H4 (cell line): ENCODE measurements around the gene MAPK8IP2. TPM values are rescaled to one million over a fixed set of nuclear protein-coding genes. Genes with fewer than 3 reads are reported as not detected.
"Not testable (repeated sequence)": the region's sequence is repeated elsewhere in the genome, so short reads cannot be mapped to it uniquely, and the experiment has no call there.

Experiments used
- DNase-seq: peaks from one replicate; pipeline ENCODE4 v3.0.0-alpha.2; 2015; ENCODE audit warnings: low spot score
- total RNA-seq: library from RNA; depleted of rRNA; stranded (reverse); fragments of >200 nt; shearing (Covaris generic); gene quantifications from 2 replicates; pipeline ENCODE4 v1.2.3, GENCODE V29; 2014

Gene MAPK8IP2
- total RNA-seq, 1 experiment from 2014 or later: 0.41 TPM

DNA sequence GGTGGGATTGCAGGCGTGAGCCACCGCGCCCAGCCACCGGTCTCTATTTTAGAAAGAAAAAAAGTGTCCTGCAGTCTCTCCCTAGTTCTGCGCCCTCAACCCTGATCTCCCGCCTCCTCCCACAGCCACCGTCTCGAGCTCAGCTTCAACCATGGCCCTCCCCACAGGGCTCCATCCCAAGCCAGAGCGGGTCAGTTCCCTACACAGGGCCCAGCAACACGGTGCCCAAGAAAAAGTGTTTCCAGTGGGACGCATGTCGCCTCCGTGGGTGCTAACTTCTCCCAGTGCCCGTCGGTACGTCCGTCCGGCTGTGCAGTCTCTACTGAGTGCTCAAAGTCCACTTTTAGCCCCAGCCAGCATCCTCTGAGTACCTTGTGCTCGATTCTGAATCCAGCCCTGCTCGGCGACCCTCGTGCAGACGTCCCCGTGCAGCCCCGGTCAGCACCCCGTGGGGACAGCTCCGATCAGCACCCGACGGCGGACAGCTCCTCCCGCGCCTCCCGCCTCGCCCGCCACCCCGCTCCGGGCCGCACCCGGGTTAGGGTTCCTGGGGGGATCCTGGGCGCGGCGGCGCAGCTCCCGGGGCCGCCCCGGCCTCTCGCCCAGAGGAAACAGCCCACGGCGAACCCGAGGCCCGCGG lies 657 bp upstream of the MAPK8IP2 start:
- DNase-seq: no peak

DNA sequence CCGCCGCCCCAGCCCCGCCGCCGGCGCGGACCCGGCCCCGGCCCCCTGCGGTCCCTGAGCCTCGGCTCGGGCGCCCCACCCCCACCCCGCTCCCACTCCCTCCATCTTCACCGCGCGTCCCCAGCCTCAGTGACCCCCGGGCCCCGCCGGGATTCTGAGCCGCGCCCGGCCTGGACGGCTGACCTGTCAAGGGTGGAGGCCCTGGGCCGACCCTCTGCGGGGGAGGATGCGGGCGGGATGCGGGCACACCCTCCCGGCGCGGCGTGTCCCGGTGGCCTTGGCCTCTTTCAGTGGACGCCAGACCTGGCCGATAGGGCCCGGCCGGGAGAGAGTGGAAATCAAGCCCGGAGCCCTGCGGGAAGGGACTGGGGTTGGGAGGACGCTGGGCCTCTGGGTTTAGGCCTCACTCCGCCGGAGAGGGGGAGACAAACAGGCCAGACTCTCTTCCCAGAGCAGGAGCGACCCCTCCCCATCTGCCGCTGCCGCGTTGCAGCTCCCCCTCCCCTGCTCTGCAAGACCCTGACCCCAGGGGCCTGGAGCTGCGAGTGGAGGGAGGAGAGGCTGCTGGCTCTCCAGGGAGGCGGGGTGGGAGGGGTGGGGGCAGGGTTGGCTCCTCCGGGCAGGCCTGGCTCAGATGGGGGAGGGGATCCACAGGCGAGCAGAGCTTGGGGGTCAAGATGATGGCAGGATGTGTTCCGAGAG lies 525 bp downstream of the MAPK8IP2 start:
- no peak for DNase-seq

DNA sequence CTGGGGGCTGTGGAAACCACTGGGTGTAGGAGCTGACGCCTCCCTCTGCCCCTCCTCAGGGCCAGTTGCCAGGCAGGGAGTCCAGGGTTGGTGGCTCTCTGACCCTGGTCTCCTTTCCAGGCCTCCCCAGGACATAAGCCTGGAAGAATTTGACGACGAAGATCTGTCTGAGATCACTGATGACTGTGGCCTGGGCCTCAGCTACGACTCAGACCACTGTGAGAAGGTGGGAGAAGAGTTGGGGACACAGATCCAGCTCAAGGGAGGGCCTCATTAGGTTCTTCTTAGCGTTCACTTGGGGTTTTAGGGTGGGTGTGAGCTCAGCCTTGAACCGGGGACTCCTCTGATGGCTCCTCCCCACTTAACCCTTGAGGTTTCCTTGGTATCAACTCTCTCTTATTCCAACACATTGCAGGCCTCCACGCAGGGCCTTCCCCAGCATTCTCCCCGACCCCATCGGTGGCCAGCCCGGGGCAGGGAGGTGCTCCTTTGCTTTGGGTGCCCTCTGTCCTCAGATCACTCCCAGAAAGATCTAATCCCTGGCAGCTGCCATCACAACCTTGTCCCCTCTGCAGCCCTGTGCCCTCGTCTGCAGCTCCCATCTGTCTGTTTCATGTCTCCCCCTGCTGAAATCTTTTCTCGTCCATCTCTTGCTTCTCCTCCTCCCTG lies 1.2 kb downstream of the MAPK8IP2 start:
- DNase-seq: no peak

DNA sequence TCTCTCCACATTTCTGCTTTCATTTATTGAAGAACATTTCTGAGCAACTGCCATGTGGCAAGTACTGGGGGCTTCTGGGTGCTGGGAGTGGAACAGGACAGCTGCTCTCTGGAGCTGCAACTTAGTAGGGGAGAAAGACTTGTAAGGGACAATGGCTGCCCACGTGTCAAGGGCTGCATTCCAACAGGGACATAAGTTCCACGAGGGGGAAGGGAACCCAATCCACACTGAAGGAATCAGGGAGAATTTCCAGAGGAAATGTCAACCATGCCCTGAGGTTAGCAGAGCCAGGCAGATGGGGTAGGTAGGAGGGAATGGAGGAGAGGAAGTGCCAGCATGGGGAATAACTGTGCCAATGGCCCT lies 1.7 kb downstream of the MAPK8IP2 start:
- DNase-seq: no peak

DNA sequence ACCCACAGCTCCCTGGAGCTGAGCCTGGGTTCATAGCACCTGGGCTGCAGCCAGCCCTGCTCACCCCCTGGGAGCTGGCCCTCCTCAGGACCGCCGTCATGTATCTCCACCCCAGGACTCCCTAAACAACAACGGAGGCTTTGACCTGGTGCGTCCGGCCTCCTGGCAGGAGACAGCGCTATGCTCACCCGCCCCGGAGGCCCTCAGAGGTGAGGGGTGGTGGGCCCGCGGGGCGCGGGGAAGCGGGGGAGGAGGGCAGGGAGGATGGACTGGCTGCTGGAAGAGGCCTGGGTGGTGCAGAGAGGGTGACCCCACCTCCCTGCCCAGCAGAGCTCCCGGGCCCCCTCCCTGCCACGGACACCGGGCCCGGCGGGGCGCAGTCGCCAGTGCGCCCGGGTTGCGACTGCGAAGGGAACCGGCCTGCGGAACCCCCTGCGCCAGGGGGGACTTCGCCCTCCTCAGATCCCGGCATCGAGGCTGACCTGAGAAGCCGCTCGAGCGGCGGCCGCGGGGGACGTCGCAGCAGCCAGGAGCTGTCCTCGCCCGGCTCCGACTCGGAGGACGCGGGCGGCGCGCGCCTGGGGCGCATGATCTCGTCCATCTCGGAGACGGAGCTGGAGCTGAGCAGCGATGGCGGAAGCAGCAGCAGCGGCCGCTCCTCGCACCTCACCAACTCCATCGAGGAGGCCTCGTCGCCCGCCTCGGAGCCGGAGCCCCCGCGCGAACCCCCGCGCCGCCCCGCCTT lies 3.1 kb downstream of the MAPK8IP2 start:
- no peak for DNase-seq

DNA sequence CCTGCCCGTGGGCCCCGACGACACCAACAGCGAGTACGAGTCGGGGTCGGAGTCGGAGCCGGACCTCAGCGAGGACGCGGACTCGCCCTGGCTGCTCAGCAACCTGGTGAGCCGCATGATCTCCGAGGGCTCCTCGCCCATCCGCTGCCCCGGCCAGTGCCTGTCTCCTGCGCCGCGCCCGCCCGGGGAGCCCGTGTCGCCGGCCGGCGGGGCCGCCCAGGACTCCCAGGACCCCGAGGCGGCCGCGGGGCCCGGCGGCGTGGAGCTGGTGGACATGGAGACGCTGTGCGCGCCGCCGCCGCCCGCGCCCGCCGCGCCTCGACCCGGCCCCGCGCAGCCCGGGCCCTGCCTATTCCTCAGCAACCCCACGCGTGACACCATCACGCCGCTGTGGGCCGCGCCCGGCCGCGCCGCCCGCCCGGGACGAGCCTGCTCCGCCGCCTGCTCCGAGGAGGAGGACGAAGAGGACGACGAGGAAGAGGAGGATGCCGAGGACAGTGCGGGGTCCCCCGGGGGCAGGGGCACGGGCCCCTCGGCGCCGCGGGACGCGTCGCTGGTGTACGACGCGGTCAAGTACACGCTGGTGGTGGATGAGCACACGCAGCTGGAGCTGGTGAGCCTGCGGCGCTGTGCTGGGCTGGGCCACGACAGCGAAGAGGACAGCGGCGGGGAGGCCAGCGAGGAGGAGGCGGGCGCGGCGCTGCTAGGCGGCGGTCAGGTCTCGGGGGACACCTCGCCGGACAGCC lies 3.8 kb downstream of the MAPK8IP2 start:
- DNase-seq: no peak

DNA sequence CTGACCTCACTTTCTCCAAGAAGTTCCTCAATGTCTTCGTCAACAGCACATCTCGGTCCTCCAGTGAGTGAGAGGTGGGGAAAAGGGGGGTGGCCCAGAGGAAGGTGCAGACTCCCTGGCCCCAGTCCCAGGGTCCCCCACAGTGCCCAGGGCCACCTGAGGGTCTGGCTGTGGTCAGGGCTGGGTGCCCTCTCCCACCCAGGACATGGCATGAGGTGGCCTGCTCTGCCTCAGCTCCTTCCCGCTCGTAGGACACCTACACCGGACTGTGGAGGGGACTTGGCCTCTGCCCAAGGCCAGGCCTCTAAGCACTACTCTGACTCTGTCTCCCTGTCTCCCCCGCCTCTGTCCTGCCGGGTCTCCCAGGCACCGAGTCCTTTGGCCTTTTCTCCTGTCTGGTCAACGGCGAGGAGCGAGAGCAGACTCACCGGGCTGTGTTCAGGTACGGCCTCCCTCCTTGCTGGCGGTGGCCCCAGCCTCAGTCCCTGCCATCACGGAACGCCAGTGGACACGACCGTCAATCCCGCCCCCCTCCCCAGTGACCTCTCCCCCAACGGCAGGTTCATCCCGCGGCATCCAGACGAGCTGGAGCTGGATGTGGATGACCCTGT lies 4.5 kb downstream of the MAPK8IP2 start:
- no peak for DNase-seq

DNA sequence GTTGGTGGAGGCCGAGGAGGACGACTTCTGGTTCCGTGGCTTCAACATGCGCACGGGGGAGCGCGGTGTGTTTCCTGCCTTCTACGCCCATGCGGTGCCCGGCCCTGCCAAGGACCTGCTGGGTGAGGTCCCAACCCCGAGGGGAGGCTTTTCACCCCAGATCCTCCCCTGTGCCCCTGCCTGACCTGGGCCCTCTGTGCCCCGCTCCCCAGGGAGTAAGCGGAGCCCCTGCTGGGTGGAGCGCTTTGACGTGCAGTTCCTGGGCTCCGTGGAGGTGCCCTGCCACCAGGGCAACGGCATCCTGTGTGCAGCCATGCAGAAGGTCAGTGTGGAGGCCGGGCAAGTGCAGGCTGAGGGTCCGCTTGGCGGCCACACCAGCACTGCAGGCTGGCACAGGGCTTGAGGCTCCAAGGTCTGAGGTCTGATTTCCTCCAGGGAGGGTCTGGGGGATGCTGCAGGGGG lies 5.1 kb downstream of the MAPK8IP2 start:
- no peak for DNase-seq

DNA sequence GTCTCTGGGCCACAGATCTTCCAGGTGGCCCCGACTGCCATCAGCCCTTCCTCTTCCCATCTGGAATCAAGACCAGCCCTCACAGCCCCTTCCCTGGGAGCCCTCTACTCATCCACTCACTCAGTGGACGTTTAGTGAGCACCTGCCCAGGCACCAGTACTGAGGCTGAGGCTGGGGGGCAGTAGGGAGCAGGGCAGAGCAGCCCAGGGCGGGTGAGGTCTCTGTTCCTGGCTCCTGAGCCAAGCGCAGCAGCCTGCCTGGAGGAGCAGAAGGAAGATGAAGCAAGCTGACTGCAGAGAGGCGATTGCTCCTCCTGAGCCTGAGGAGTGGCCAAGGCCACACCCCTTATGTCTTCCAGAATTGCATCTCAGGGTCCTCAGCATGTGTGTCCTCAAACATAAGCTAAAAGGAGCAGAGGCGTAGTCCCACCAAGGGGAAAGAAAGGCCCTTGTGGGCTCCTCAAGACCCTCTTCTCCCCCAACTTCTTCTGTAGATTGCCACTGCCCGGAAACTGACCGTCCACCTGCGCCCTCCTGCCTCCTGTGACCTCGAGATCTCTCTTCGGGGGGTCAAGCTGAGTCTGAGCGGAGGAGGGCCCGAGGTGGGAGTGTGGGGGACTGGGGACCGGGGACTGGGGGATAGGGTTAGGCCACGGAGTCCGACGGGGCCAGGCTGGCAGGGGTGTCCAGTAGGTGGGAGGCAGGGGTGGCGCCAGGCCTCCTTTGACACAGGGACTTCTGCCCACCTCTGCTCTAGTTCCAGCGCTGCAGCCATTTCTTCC lies 5.8 kb downstream of the MAPK8IP2 start:
- no peak for DNase-seq

DNA sequence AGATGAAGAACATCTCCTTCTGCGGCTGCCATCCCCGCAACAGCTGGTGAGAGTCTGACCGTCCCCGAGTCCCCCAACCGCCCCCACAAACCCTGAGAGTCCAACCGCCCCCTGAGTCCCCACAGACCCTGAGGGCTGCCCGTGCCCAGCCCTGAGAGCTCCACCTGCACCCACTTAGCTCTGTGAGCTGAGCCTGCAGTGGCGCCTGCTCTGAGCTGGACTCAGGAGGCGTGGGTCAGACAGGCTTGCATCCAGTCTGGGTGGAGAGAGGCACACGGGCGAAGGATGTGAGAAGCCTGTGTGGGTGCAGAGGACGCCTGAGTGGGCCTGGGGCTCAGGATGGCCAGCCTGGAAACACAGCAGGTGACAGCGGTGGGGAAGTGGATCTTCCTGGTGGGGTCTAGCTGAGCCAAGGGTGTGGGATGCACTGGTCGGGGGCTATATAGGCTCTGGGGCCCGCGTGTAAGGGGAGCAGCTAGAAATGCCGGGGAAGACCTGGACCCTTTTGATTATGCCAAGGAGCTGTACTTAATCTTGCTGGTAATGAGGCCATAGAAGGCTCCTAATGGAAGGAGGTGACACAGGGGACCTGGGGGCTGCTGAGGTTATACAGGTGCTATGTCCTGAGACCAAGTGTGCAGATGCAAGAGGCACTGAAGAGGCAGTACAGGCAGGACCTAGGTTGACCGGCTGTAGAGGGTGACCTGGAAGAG lies 6.5 kb downstream of the MAPK8IP2 start:
- DNase-seq: no peak

DNA sequence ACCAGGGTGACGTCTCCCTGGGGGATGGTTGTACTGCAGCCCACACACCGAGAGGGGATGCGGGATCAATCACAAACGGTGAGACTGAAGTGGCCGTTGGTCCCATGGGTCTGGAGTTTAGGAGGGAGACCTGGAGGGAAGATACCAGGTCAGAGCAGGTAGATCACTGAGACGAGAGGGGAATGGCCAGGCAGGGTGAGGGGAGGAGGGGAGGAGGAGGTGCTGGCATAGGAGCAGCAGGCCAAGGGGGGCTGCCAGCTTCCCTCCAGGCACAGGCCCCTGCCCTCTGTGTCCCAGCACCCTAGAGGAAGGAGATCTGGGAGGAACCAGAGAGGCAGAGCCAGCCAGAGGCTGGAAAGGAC lies 7.0 kb downstream of the MAPK8IP2 start:
- DNase-seq: no peak

DNA sequence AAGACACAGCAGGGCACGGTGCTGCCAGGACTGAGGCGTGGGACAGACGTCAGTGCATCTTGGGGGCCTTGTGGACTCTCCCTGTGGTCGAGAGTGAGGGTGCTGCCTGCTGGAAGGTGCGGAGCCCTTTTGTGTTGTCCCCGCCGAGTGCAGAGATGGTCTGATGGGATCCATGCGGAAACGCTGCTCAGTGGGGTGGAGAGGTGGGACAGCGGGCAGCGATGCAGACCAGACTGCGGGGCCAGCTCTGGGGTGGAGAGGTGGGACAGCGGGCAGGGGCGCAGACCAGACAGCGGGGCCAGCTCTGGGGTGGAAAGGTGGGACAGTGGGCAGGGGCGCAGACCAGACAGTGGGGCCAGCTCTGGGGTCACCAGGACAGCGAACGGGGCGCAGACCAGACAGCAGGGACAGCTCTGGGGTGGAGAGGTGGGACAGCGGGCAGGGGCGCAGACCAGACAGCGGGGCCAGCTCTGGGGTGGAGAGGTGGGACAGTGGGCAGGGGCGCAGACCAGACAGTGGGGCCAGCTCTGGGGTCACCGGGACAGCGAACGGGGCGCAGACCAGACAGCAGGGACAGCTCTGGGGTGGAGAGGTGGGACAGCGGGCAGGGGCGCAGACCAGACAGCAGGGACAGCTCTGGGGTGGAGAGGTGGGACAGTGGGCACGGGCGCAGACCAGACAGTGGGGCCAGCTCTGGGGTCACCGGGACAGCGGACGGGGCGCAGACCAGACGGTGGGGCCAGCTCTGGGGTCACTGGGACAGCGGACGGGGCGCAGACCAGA lies 7.7 kb downstream of the MAPK8IP2 start:
- DNase-seq: not testable (repeated sequence)

DNA sequence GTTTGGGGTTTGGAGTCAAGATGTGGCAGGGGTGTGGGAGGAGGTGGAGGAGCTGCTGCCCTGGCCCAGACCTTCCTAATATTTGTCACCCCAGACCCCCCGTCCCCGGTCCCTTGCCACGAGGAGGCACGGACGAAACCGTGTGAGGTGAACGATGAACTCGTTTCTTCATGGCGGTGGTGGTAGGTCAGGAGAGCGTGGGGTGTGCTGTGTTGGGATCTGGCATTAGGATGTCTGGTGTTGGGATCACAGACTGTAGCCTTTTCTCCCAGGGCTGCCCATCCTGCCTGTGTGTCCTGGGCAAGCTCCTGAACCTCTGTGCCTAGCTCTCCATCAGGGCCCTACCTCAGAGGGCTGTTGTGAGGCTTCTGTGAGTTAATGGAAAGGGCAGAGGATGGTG lies 8.4 kb downstream of the MAPK8IP2 start:
- DNase-seq: no peak

DNA sequence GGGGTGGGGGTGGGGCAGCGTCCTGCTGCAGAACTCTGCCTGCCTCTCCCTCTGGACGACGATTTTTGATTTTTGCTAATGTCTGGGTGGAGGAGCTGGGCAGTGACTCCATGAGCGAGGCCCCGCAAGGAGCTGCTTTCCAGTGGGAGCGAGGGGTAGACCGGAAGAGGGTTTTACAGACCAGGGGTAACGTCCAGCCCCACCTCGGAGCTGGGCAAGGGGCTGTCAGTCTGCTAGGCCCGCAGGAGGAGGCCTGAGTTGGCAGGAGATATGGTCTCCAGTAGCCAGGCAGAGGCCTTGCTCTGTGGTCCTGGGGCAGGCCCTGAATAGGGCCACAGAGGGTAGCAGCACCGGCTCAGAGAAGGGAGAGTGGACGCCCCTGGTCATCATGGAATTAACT lies 9.0 kb downstream of the MAPK8IP2 start:
- no peak for DNase-seq

DNA sequence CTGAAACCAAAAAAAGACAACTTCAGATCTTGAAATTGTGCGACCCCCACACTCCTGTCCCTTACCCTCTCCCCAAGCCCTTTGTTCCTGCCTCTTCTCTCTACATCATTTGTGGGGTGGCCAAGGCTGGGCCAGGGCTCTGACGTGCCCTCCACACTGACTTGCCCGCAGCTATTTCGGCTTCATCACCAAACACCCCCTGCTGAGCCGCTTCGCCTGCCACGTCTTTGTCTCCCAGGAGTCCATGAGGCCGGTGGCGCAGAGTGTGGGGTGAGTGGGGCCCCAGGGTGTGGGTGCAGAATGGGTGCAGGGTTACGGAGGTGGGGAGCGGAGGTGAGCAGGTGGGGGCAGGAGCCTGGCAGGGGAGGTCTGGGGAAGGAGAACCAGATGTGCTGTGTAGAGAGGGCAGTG lies 9.5 kb downstream of the MAPK8IP2 start:
- no peak for DNase-seq

DNA sequence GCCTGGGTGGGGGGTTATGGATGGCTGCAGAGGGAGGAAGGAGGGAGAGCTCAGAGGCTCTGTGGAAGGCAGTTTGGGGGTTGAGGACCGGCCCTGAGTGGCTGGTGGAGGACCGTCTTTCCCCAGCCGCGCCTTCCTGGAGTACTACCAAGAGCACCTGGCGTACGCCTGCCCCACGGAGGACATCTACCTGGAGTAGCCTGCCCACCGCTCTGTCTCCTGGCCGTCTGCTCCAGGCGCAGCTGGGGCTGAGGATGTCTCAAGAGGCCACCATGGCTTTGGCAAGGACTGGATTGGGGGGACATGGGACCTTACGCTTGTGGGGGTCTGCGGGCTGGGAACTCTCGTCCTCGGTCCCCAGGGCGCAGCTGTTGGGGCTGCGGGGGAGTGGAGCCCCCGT lies 10.0 kb downstream of the MAPK8IP2 start:
- no peak for DNase-seq

DNA sequence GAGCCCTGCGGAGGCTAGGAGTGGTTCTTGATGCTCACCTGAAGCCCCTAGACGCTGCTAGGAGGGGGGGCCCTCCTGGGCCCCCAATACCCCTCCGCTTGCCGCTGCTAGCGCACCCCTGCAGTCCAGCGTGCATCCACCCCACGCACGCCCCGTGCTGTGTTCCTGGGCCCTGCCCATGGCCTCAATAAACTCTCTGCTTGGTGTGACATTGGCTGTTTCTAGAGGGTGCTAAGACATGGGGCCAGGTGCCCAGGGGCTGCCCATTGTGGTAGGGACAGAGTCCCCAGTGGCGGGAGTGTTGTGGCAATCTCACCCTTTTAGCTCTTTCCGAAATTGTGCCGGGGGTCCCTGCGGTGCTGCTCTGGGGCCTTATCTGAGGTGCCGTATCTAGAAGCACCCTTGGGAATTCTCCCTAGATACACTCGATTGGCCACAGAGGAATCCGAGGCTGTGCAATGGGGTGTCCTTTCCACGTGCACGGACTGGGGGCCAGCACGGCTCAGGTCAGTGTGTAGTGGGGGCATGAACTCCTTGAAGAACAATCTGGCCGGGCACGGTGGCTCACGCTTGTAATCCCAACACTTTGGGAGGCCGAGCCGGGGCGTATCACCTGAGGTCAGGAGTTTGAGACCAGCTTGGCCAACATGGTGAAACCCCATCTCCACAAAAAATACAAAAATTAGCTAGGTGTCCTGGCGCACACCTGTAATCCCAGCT lies 10.9 kb downstream of the MAPK8IP2 start:
- DNase-seq: no peak

DNA sequence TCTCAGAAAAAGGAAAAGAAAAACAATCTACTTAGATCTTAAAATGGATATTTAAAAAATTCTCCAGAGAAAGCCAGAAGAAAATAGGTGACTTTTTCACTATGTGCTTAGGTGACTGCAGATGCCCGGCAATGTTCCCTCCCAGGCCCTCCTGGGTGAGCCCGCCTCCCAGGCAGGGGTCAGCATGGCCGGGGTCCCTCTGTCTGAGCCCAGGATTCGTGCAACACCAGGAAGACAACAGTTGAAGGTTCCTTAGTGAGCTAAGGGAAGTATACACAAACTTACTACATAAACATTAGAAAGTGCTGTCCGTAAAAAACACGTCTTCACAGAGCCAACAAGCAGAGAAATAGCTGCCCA lies 11.6 kb downstream of the MAPK8IP2 start:
- no peak for DNase-seq
